Astrocyte of the spinal cord (primary cell): ENCODE data around the gene LRRC47.

ENCODE experiments used
- DNase-seq: peaks from one replicate; pipeline ENCODE4 v3.0.0; 2011; ENCODE audit warnings: low read depth, low spot score
- H3K4me3 ChIP-seq: 2 replicates; pipeline ENCODE4 v1.5.1; 2011; ENCODE audit warnings: low read depth, mild to moderate bottlenecking, low read length, moderate library complexity
- CTCF ChIP-seq: IDR thresholded peaks from 2 replicates; pipeline ENCODE4 v1.5.1; 2012; ENCODE audit warnings: low read depth, mild to moderate bottlenecking, low read length, inconsistent platforms
- in situ Hi-C: cut with HindIII; loops from 2 replicates; pipeline ENCODE4 v1.10.0; 2017; ENCODE audit warnings: low sequenced_read_pairs

LRRC47 gene

DNA sequence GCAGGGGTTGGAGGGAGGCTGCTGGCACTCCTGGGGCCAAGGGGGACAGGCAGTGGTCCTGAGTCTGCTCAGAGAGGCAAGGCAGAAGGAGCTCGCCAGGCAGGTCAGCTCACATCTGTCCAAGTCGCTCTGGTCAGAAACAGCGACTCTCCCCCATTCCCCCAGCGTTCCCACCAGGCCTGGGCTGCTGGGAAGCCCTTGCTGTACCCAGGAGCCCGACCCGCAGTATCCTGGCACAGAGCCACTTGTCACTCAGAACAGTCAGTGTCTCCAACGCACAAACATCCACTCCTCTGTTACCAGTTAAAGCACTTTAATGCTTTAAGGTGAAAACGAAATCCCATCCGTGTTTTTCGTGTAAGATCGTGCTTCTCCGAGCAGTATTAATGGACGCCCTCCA, 60.6 kb downstream of the LRRC47 start:
- in situ Hi-C loops: no loop called here
- no peak overlapping the region for H3K4me3 ChIP-seq
- no peak for TF ChIP-seq CTCF
- no peak for DNase-seq

DNA sequence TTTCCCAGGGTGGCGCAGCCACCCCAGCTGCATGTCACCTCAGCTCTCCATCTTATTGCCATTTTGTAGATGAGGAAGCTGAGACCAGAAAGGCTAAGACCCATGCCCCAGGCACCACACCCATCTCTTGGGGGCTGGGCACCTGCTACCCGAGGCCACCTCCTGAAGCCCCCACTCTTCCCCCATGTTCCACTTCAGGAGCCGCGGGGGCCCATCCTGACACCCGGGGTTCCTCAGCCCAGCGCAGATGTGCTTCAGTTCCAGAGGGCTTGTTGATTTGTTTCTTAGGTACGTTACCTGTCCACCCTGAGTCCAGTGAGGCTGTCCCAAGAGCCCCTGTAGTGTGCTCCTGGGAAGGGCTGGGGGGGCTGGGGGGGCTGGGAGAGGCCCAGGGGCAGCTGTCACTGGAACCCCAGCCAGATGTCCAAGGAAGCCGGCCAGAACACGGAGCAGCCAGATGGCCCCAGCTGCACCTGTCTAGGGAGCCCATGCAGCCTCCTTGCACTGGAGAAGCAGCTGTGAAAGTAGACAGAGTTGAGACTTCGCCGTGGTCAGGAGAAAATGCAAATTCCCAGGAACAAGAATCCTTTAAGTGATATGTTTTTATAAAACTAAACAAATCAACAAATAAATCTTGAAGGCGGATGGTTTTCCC, 61.1 kb downstream of the LRRC47 start:
- TF ChIP-seq CTCF: no peak
- DNase-seq: no peak

GRCh38 chr1:3734602-3735001, 61.7 kb downstream of the LRRC47 start:
- no peak for DNase-seq
- in situ Hi-C loops: no loop called here
- no peak overlapping the region for H3K4me3 ChIP-seq
- TF ChIP-seq CTCF: no peak

More for the DNA sequence above, 61.1 kb downstream of the LRRC47 start:
- in situ Hi-C loops: no loop called here
- H3K4me3 ChIP-seq: no peak overlapping the region

DNA sequence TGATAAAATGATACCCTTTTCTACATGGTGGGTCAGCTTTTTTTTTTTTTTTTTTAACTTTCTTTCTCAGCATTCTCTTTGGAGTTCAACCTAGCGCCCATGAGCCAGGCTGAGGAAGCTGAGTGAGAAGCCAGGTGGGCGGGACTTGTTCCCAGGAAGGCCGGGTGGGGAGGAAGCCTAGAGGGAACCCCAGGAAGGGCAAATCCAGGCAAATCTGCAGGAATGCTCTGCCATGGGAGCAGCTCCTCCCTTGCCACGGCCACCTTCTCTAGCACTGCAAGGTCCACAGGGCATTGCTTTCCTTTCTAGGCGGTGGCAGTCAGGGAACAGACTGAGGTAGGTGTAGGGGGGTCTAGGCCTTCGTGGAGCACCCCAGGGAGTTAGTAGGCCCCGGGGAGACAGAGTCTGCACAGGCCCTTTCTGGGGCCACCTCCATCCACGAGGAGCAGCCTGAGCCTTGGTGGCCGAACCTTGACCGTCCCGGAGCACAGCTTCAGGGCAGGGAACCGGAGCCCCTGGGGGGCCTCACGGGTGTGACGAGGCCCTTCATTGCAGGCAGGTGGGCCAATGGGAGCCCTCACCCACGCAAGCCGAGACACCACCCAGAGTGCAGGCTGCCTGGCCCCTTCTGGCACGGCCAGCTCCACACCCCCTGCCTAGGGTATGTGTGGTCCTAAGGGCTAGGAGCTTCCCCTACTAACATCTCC, 62.3 kb downstream of the LRRC47 start:
- DNase-seq: no peak
- H3K4me3 ChIP-seq: no peak overlapping the region
- in situ Hi-C loops: no loop called here
- TF ChIP-seq CTCF: no peak

DNA sequence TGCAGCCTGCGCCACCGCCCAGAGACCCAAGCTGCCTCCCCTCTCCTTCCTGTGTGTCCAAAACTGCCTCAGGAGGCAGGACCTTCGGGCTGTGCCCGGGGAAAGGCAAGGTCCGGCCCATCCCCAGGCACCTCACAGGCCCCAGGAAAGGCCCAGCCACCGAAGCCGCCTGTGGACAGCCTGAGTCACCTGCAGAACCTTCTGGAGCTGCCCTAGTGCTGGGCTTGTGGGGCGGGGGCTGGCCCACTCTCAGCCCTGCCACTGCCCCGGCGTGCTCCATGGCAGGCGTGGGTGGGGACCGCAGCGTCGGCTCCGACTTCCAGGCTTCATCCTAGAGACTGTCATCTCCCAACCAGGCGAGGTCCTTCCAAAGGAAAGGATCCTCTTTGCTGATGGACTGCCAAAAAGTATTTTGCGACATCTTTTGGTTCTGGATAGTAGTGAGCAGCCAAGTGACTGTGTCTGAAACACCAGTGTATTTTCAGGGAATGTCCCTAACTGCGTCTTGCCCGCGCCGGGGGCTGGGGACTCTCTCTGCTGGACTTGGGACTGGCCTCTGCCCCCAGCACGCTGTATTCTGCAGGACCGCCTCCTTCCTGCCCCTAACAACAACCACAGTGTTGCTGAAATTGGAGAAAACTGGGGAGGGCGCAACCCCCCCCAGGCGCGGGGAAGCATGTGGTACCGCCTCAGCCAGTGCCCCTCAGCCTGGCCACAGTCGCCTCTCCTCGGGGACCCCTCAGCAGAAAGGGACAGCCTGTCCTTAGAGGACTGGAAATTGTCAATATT, 63.0 kb downstream of the LRRC47 start:
- in situ Hi-C loops: no loop called here
- no peak overlapping the region for H3K4me3 ChIP-seq
- no peak for DNase-seq
- no peak for TF ChIP-seq CTCF

- no peak overlapping the region for H3K4me3 ChIP-seq
- no peak for TF ChIP-seq CTCF
Measured at GRCh38 chr1:3732434-3733093, 63.7 kb downstream of the LRRC47 start.

More at GRCh38 chr1:3732434-3733093, 63.7 kb downstream of the LRRC47 start:
- no peak for DNase-seq
- in situ Hi-C loops: no loop called here
